Activated CD4-positive, CD25-positive, alpha-beta regulatory T cell treated with anti-CD3 and anti-CD28 coated beads, Interleukin-2, amount 50 U/mL, for 16 hours (primary cell): ENCODE results near the gene CAPZA1.

Experiments used
- DNase-seq: peaks from one replicate; pipeline ENCODE4 v3.0.0-alpha.2; 2020; ENCODE audit warnings: low read depth, low spot score

CAPZA1 gene

DNA sequence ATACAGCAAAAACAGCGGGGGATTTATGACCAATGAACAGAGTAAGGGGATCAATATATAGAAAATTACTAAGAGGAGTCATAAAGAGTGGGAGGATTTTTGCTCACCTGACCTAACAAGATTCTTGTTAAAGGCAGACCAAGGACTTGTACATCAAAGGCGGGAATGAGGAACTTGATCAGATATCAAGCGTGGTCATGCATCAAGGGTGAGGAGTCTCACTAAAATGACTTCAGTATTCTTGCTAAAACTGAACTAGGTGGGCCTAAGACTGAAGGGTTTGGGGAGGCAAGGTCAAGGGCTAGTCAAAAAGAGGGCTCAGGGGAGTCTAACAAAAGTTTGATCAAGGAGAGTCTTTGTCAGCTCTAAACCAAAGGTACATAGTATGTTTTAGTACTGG is 56.9 kb downstream of the CAPZA1 start:
- no peak for DNase-seq

DNA sequence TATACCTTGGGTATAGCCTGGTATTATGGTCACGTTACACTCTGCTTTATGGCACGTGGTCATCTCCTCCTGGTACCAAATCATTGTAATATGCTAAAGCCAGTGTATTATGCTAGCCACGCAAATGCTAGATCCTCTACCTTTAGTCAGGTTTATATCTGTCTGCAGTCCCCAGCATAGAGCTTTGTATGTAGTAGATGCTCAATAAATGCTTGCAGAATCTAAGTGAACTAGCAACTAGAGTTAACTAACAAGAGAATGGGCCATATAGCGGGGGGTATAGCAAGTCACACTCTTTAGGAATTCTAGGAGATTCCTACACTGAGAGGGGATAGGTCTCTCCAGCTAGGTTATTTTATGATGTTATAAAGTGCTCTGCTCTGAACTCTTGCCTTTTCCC is 57.9 kb downstream of the CAPZA1 start:
- no peak for DNase-seq

DNA sequence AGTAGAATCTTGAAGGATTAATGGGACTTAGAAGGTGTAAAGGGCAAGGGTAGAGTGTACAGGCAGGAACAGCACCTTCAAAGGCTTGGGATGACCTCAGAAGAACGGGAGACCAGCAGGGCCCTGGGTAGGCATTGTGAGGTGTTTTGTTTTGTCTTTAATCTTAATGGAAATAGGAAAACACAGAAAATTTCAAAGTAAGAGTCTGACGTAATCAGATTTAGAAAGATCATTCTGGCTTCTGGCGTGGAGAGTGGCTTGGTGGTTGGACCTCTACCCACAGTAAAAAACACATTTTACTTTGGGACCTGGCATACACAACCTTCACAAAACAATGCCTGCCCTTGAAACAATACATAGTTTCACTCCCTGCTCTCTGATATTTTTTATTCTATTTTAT is 59.0 kb downstream of the CAPZA1 start:
- DNase-seq = no peak

- no peak for DNase-seq
These were observed 66.3 kb downstream of the CAPZA1 start for GRCh38 chr1:112685913-112686312.

- DNase-seq = no peak
These were observed 66.8 kb downstream of the CAPZA1 start for GRCh38 chr1:112686417-112686816.

DNA sequence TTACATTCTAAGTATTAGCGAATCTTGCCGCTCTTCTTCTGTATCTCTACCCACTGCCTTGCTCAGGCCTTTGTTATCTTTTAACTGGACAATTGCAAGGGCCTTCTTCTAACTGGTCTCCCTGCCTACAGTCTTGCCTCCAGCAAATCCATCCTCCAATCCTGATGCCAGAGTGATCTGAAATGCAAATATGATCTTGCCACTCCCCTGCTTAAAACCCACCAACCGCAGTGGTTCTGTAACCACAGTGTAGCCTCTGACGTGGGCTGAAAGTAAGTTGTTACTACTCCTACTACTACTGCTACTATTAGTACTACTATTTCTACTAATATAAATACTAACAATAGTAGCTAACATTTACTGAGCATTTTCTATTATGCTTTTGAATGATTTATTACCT is 67.2 kb downstream of the CAPZA1 start:
- DNase-seq = no peak

- DNase-seq = no peak
These were observed 67.7 kb downstream of the CAPZA1 start for GRCh38 chr1:112687361-112687760.

GRCh38 chr1:112687785-112688496 is 68.3 kb downstream of the CAPZA1 start:
- DNase-seq = no peak

- no peak for DNase-seq
These were observed 69.2 kb downstream of the CAPZA1 start for GRCh38 chr1:112688781-112689193.

- DNase-seq = no peak
These were observed 69.7 kb downstream of the CAPZA1 start for GRCh38 chr1:112689196-112689841.

- no peak for DNase-seq
These were observed 70.2 kb downstream of the CAPZA1 start for GRCh38 chr1:112689842-112690237.

GRCh38 chr1:112692681-112693080 is 73.0 kb downstream of the CAPZA1 start:
- DNase-seq = no peak

- DNase-seq = no peak
These were observed 74.2 kb downstream of the CAPZA1 start for GRCh38 chr1:112693821-112694220.

- no peak for DNase-seq
These were observed 74.8 kb downstream of the CAPZA1 start for GRCh38 chr1:112694363-112694929.

GRCh38 chr1:112695276-112695675 is 75.6 kb downstream of the CAPZA1 start:
- no peak for DNase-seq

- no peak for DNase-seq
These were observed 77.1 kb downstream of the CAPZA1 start for GRCh38 chr1:112696578-112697314.

DNA sequence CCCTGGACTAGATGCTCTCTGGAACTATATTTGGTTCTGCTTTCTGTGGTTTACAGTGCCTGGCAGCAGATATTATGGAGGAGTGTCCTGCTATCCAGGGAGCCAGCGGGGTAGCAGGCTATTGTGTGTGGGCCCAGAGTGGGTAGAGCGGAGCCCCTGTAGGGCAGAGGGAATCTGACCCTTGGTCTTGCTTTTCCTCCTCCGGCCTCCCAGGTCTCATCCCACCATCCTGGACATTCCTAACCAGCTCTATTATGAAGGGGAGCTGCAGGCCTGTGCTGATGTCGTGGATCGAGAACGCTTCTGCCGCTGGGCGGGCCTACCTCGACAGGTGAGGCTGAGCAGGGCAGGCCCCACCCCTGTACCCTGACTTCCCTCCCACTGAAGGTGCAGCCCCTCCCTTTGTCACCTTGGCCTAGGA is 78.2 kb downstream of the CAPZA1 start:
- no peak for DNase-seq

- DNase-seq = no peak
These were observed 79.0 kb downstream of the CAPZA1 start for GRCh38 chr1:112698366-112699310.

- no peak for DNase-seq
These were observed 80.0 kb downstream of the CAPZA1 start for GRCh38 chr1:112699425-112700144.
